ENCODE data around the gene ADAM22.

- TF ChIP-seq TAF1 (IDR thresholded peaks at IDR 0.05; ENCODE audit: borderline replicate concordance, low read depth, low read length) (no peak), POLR2AphosphoS5 (IDR thresholded peaks at IDR 0.05; ENCODE audit: low read depth, low read length) (no peak), POLR2A (IDR thresholded peaks at IDR 0.05; ENCODE audit: low read depth, low read length) (no peak)
Observed at GRCh38 chr7:87941138-87941537, 7.1 kb downstream of the ADAM22 start.
